Astrocyte (in vitro differentiated cells and primary cell): ENCODE data around the gene FRMD4A.

Source experiments
- EZH2 ChIP-seq: IDR thresholded peaks from 2 replicates; pipeline ENCODE4 v1.6.1; 2012; ENCODE audit warnings: mild to moderate bottlenecking, low read length, inconsistent platforms; ENCODE audit not compliant: insufficient read depth
- TF ChIP-seq, protein P1 (sequence below): IDR thresholded peaks from 2 replicates; pipeline ENCODE4 v1.5.1; 2011; ENCODE audit warnings: low read depth, mild to moderate bottlenecking, inconsistent platforms, low read length, moderate library complexity; ENCODE audit not compliant: insufficient read depth

DNA sequence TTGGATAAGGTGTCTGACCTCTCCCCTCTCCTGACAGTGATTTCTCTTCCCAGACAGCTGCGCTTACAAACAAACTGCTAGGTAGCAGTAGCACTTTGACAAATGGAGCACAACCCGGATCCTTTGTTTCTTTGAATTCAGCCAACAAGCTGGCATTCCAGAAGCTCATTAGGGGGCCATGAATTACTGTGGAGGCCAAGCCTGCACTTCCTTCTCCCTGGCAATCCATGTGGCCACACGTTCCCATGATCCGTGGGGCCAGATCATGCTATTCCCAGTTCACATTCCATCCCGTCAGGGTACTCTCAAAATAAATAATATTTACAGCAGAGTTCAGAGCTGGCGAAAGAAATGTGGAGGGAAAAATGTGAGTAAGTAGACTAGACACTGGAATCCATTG, 571.6 kb downstream of the FRMD4A start:
- TF ChIP-seq EZH2: no peak
- TF ChIP-seq, protein P1, sequence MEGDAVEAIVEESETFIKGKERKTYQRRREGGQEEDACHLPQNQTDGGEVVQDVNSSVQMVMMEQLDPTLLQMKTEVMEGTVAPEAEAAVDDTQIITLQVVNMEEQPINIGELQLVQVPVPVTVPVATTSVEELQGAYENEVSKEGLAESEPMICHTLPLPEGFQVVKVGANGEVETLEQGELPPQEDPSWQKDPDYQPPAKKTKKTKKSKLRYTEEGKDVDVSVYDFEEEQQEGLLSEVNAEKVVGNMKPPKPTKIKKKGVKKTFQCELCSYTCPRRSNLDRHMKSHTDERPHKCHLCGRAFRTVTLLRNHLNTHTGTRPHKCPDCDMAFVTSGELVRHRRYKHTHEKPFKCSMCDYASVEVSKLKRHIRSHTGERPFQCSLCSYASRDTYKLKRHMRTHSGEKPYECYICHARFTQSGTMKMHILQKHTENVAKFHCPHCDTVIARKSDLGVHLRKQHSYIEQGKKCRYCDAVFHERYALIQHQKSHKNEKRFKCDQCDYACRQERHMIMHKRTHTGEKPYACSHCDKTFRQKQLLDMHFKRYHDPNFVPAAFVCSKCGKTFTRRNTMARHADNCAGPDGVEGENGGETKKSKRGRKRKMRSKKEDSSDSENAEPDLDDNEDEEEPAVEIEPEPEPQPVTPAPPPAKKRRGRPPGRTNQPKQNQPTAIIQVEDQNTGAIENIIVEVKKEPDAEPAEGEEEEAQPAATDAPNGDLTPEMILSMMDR: no peak
